GM10266 (cell line): Measurements from ENCODE around the gene MYOCD.

Source experiments
- DNase-seq: peaks from one replicate; pipeline ENCODE4 v3.0.0; 2012; ENCODE audit errors: extremely low spot score
- TF ChIP-seq, protein P1 (sequence below): IDR thresholded peaks from 2 replicates; pipeline ENCODE4 v1.5.1; 2012; ENCODE audit warnings: mild to moderate bottlenecking, low read depth; ENCODE audit not compliant: control insufficient read depth, insufficient read depth; ENCODE audit errors: missing control alignments

The MYOCD gene

DNA sequence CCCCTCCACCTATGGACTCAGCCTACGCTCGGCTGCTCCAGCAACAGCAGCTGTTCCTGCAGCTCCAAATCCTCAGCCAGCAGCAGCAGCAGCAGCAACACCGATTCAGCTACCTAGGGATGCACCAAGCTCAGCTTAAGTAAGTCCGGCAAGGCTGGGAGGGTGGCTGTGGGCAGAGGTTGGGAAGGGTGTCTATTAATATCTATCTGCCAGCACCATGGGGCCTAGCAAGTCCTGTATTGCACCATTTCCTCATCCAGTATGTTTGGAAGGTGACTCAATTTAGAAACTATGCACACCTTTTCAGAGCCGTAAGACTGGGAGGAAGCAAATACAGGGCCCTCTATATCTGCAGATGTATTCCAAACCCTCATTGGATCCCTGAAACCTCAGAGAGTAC, 78.6 kb downstream of the MYOCD start:
- TF ChIP-seq, protein P1, sequence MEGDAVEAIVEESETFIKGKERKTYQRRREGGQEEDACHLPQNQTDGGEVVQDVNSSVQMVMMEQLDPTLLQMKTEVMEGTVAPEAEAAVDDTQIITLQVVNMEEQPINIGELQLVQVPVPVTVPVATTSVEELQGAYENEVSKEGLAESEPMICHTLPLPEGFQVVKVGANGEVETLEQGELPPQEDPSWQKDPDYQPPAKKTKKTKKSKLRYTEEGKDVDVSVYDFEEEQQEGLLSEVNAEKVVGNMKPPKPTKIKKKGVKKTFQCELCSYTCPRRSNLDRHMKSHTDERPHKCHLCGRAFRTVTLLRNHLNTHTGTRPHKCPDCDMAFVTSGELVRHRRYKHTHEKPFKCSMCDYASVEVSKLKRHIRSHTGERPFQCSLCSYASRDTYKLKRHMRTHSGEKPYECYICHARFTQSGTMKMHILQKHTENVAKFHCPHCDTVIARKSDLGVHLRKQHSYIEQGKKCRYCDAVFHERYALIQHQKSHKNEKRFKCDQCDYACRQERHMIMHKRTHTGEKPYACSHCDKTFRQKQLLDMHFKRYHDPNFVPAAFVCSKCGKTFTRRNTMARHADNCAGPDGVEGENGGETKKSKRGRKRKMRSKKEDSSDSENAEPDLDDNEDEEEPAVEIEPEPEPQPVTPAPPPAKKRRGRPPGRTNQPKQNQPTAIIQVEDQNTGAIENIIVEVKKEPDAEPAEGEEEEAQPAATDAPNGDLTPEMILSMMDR, result no peak
- DNase-seq, result no peak

DNA sequence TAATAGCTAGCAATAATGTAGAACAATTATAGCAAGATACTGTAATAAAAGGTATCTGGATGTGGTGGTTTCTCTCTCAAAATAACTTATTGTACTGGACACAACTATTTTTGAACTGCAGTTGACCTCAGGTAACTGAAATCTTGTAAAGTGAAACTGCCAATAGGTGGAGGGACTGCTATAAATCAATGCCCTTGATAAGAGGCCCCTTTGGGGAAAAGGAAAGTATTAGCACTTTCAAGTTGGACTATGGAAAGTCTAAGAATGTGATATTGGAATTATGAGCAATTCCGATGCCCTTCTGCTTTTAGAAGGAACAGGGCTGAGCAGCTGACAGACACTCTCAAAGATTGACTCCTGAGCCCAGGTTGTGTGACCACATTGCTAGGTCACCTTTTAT, 79.1 kb downstream of the MYOCD start:
- DNase-seq, result no peak
- TF ChIP-seq, protein P1, result no peak

DNA sequence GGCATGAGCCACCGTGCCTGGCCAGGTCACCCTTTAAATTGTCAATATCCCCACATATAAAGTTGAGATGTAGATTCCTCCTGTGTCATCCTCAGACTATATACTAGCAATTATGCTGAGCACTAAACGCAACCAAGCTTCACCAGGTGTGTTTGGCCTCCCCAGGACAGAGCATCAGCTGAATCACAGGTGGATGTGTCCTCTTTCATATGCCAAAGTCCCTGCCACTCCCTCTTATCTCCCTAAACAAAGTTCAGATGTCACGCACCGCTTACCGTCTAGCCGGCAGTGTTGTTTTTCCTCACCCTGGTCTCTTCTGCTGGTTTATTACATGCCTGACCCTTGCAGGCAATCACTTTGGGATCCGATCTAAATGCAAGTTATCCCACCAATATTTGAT, 79.8 kb downstream of the MYOCD start:
- TF ChIP-seq, protein P1, result no peak
- DNase-seq, result no peak

DNA sequence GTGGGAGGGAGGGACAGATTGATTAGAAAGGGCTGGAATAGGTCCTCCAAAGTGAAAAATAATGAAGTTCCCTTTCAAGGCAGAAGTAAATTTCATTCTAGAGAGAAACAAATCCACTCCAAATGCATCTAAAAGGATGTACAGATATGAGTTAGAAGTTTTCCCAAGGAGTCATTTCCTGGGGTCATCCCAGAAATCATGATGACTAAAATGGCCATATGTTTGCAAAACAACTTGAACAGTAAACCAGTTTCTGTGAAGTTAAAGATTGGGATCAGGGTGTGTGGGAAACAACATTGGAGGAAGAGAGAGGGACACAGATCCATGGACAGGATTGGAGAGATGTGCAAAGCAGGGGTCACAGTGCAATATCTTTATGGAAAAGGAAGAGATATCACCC, 91.1 kb downstream of the MYOCD start:
- DNase-seq, result no peak
- TF ChIP-seq, protein P1, result no peak

DNA sequence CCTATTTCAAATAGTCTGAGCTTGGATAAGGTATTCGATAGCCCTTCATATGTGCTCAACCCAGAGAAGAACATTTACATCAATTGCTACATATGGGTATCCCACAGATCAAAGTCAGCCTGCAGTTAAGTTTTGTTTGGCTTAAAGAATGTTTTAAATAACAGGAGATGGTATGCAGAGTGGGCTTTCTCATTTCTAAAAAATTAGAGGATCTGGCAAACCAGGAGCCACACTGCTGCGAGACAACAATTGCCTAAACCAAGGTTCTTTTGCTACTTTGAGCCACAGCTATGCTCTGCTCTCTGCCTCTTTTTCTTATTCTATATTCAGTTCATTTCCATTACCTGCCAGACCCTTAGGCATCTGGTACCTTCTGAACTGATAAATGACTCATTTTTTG, 93.4 kb downstream of the MYOCD start:
- no peak for DNase-seq
- TF ChIP-seq, protein P1, result no peak

DNA sequence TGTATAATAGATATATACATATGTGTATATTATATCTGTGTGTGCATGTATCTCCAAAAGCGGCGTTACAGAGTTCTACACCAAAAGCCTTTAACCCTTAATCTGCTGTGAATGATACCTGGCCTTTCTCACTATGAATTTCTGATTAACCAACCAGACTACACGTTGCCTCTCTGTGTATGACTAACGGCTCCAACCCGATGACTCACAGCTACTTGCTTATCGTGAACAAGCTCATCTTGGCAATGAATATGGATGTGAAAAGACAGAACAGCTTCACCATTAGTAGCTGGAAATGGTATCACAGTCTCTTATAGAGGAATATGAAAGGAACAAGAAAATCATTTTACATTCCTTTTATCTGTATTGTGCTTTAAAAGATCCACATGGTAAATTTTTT, 99.9 kb downstream of the MYOCD start:
- DNase-seq, result no peak
- TF ChIP-seq, protein P1, result no peak

DNA sequence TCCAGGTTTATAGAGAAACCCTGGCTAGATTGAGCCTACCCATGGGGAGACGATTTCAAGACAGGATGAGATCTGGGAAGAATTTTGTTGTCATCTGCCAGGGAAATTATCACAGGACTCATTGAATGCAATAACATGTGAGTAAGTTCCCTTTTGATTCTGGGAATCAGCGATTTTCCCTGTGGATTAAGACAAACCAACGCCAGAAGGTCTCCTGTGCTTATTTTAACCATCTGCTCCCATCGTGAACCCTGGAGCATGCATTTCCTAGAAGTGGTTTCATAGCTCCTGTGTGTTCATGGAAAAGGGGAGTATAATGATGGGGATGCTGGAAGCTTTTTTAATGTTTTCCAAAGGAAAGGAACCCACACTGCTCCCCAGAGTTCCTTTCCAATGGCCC, 102.6 kb downstream of the MYOCD start:
- DNase-seq, result no peak
- TF ChIP-seq, protein P1, result no peak
